Medulla oblongata (tissue), 1 donor: ENCODE data around the gene CACNG4.

Source experiments
- DNase-seq: peaks from one replicate; pipeline ENCODE4 v3.0.0-alpha.2; 2015; ENCODE audit errors: extremely low spot score

The CACNG4 gene

DNA sequence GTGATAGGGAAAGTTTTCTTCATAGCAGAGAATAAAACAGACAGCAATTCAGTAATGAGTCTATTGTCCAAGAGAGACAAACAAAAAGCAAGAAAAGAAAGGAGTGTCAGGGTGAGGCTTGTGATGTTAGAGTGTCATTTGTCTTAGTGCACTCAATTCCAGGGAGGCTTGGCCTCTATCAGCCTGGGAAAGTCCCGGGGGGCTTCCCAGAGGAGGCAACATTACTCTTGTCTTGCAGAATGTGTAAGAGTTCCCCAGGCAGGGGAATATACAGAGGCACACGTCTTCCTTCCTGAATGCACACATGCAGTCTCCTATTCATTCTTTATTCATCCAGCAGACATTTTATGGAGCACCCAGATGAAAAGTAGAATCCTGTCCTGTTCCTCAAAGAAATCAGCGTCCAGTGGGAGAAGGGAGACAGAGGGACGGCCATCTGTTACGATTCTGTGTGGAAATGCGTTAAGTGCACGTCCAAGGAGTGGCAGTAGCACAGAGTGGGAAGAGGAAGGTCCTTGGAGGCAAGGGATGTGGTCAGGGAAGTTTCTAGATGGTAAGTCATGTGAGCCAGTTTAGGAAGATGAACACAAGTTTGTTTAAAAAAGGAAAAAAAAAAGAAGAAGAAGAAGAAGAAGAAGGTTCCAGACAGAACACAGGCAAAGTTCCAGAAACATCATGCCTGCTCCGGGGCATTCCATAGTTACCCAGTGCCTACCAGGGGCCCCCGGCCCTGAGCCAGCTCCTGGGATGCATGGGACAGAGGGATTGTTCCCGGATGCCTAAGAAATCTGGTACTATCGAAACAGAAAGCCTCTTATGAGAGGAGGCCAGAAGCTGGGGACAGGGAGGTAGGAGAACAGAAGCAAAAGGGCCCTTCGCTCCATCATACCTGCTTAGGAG, 21.1 kb downstream of the CACNG4 start:
- no peak for DNase-seq

- no peak for DNase-seq
These were observed 22.2 kb downstream of the CACNG4 start for GRCh38 chr17:66986659-66987058.

DNA sequence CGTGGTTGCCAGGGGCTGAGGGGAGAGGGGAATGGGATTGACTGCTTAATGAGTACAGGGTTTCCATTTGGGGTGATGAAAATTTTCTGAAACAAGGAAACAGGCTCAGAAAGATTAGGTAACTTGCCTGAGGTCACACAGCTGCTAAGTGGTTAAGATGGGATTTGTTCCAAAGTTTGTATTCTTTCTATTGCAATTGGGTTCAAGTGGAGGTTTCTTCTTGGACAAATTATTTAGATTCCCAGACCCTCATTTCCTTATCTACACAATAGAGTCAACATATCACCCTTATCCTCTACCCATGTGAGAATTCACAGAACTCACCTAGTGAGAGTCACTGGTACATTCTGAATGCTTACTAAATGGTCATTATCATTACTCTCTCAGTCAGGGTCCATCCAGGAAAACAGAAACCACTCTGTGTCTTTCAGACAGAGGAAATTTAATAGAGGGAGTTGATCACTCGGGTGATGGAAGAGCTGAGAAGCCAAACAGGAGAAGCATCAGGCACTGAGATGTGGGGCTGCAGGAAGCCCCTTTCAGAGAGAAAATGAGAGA, 22.6 kb downstream of the CACNG4 start:
- DNase-seq = no peak

DNA sequence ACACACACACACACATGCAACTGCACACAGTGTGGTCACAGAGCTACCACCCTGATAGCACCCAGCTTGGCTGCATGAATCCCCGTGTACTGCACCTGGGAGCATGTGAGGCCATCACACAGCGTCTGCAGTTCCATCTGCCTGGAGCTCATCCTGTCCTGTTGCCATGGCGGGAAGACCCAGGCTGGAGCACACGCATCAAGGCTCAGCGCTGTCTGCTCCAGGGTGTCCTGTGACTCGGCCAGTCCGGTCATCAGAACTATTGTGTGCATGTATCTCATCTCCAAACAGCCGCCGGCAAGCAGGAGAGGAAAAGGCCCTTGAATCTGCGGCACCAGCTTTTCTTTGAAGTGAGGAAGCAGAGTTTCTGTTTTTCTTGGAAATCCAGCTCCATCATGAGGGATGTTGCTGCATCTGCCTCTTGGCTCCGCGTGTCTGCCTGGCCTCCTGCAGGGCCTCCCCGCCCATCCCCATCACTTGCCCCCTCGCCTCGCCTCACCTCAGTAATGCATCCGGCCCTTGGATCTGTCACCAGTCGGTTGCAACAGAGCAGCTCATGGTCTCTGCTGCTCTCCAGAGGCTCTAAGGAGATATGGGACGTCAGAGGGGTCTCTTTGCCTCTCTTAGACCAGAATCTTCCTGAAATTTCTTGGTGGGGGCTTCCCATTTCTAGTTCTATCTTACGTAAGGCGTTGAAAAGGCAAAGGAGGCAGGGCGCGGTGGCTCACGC, 23.7 kb downstream of the CACNG4 start:
- DNase-seq = no peak

DNA sequence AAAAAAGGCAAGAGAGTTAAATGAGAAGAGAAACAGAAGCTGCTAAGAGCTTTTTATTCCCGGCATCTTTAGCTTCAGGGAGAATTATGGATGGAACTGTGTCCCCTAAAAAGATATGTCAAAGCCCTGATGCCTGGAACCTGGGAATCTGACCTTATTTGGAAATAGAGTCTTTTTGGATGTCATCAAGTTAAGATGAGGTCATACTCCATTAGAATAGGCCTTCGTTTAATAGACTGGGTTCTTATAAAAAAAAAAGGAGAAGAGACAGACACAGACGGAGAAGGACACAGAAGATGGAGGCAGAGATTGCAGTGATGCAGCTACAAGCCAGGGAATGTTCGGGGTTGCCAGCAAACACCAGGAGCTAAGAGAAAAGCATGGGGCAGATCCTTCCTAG, 24.6 kb downstream of the CACNG4 start:
- no peak for DNase-seq

- DNase-seq = no peak
These were observed 25.1 kb downstream of the CACNG4 start for GRCh38 chr17:66989579-66989978.

DNA sequence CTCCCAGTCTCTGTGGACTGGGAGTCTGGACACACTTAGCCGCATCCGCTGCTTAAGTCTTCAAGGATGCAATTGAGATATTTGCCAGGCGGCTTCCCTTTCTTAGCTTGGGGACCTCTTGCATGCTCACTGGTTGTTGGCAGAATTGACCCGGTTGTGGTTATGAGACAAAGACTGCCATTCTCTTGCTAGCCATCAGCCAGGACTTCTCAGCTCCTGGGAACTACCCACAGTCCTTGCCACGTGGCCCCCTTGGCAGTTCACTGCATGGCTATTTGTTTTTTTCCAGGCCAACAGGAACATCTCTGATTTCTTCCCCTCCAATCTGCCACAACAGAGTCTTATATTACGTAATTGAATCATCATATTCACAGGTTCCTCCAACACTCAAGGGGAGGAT, 25.5 kb downstream of the CACNG4 start:
- DNase-seq = peak; percentile 37

DNA sequence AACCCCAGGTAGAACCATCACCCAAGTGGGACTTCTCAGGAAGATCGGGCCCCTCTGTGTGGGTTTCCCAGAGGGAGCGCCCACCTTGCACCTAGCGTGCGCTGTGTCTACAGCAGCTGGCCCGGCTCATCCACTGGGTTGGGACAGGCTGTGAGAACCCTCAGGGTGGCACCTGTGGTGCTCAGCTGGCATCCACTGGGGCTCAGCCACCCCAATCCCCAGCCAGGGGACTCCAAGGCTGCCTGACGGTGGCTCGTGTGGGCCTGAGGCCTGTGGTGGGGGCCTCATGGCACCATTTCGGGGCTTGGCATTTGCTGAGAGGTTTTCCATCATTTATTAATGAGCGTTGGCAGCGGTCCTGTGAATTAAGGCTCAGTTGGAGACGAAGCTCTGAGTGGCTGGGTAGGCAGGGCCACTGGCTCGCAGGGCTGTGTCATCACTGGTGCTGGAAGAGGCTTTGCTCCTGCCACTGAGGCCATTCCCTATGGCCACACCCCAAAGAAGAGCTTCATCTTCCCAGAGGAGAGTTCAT, 28.5 kb downstream of the CACNG4 start:
- no peak for DNase-seq

DNA sequence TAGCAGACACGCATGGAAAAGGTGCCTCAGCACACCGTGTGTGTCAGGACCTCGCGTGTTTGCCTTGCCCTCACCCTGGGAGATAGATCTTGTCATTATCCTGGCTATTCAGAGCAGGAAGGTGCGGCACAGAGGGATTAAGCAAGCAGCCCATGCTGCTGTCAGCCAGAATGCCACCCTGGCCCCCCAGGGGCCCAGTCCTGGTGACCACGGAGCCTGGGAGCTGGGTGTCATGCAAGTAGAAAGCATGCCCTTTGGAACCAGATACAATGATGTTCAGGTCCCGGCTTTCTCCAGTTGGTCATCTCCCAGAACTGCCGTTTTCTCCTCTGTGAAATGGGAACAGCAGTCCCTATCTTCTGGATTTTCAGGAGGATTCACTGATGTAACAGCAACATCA, 29.9 kb downstream of the CACNG4 start:
- no peak for DNase-seq

DNA sequence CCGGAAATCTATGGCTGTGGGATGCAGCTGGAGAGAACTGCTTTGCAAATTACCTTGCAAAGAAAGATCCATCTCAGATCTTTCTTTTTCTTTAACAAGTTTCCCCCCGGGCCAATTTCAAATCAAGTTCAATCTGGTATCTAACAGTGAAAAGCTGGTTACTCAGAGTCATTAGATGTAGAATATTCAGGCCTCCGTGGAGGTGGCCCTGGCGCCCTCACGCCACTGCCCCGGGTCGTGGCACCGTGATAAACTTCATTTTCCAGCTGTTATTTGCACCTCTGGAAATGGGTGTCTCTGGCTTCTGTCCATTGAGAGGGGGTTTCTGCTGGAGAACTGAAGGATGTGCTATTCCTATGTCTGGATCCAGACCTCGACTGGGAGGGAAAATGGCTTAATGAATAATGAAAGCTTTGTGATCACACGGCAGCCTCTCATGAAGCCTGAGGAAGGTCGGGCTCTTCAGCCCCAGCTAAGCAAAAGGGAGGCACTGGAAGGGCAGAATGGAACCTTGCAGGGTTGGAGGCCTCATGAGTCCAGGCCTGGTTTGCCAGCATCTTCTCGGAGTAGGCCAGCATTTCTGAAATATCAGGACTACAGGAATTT, 30.5 kb downstream of the CACNG4 start:
- DNase-seq = no peak

- no peak for DNase-seq
These were observed 31.4 kb downstream of the CACNG4 start for GRCh38 chr17:66995944-66996343.

DNA sequence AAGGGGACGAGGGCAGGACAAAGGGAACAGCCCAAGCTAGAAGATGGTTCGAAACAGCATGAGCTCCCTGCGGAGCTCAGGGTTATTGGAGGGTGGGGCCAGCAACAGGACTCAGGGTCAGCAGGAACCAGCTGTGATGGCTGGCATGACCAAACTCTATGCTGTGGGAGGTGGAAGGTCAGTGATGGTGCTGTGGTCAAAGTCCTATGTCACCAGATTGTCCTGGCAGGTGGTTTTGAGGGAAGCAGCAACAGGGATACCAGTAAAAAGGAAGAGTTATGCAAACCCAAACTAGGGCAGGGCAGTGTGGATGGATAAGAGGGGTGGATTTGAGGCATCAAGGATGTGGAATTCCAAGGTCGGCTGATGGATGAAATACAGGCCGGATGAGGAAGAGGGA, 32.4 kb downstream of the CACNG4 start:
- no peak for DNase-seq

DNA sequence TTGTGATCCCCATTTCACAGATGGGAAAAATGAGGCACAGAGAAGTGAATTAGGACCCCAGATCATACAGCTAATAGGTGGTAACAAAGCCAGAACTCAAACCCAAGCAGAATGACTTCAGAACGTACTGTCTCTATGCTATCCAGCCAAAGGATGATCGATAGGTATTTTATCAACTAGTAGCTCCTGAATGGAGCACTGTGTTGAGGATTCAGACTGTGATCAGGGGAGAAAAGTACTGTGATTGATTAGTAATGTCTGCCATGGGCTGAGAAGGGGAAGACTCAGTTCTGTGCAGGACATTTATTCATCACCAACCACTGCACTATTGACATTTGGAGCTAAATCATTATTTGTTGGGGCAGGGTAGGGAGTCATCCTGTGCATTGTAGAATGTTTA, 38.7 kb downstream of the CACNG4 start:
- DNase-seq = no peak

GRCh38 chr17:67004181-67004580, 39.7 kb downstream of the CACNG4 start:
- no peak for DNase-seq

DNA sequence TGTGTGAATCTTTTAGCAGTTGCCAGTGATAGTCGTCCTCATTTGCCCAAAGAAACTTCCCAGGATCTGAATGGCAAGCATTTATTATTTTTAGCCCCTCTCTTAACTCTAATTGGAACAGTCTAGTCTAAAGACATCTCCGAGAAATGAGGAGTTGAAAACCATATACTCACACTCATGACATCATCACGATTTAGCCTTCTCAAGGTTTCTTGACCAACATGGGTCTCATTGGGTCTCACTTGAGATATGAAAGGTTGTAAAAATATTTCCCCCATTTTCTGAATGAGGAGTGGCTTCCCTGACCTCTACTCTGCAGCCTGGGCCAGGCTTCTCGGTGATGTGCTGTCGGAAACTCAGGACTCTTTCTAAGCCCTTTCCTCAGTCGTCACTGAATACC, 42.8 kb downstream of the CACNG4 start:
- DNase-seq = no peak

GRCh38 chr17:67008101-67008500, 43.6 kb downstream of the CACNG4 start:
- DNase-seq = no peak

- no peak for DNase-seq
These were observed 47.1 kb downstream of the CACNG4 start for GRCh38 chr17:67011527-67012175.

- DNase-seq = no peak
These were observed 49.4 kb downstream of the CACNG4 start for GRCh38 chr17:67013891-67014290.

GRCh38 chr17:67015001-67015400, 50.5 kb downstream of the CACNG4 start:
- DNase-seq = no peak

DNA sequence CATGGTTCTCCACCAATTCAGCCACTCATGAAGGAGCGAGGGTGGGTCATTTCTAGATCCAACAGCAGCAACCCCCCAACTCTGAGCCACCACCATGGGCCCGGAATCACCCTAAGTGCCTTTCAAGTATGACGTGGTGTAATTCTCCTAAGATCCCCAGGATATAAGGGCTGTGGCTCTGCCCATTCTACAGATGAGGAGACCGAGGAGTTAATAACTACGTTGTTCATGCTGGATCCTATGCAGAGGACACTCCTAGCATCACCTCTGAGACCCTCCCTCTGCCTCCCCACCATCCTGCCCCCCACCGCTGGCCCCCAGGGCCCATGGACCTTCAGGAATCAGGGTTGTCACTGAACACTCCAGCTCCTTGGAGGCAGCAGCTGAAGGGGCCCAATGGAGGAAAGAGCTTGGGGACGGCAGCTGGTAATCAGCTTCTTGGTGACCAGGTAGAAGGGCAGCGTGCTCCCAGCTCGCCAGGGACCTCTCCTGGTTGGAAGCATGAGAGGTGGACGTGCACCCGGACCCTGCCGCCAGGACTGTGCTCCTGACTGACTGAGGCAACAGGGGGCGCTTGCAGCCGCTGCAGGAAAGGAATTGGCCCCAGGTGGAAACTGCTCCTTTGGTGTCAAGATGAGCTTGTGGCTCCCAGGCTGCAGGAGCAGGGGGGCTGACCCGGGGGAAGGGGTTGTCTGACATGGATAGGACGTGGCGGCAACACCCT, 51.7 kb downstream of the CACNG4 start:
- no peak for DNase-seq

DNA sequence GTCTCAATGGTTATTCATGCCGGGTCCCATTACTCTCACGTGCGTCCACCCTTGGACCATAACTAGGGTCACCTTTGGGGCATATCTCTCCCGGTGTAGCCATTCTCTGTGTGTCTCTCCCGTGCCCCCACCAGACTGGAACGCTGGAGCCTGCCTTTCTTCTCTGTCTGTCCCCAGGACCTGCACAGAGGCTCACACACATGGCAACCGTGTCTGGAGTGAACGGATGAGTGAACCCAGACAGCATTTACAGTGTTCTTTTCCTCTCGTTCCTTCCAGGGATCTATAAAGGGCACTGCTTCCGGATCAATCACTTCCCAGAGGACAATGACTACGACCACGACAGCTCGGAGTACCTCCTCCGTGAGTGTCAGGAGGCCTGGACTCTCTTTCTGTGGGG, 53.4 kb downstream of the CACNG4 start:
- DNase-seq = no peak
